GM19023 (cell line): ENCODE measurements around the gene KLHL22.

ENCODE experiments used
- ATAC-seq: cut with Tn5 transposase; IDR thresholded peaks from one replicate; pipeline ENCODE4 v1.9.1; 2021; ENCODE audit warnings: mild to moderate bottlenecking, moderate library complexity; ENCODE audit not compliant: unreplicated experiment

KLHL22 gene

DNA sequence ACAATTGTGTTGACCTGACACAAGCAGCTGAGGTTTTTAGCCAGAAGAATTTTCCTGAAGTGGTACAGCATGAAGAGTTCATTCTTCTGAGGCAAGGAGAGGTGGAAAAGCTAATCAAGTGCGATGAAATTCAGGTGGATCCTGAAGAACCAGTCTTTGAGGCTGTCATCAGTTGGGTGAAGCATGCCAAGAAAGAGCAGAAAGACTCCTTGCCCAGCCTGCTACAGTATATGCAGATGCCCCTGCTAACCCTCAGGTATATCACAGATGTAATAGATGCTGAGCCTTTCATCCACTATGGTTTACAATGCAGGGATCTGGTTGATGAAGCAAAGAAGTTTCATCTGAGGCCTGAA lies 45.1 kb downstream of the KLHL22 start:
- no peak for ATAC-seq

DNA sequence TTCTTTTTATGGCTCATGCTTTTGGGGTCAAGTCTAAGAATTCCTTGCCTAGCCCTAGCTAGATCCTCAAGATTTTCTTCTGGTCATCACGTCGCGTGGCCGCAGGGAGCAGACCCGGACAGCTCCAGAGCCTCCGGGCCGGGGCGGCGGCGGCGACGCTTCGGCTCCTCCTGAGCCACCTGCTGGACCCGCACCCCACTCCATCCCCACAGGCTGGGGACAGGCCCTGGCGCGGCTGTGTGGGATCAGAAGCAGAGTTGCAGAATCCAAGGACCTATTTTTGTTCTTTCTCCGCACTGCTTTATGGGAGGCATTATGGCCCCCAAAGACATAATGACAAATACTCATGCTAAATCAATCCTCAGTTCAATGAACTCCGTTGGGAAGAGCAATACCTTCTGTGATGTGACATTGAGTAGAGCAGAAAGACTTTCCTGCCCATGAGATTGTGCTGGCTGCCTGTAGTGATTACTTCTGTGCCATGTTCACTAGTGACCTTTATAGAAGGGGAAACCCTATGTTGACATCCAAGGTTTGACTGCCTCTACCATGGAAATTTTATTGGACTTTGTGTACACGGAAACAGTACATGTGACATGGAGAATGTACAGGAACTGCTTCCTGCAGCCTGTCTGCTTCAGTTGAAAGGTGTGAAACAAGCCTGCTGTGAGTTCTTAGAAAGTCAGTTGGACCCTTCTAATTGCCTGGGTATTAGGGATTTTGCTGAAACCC lies 45.6 kb downstream of the KLHL22 start:
- ATAC-seq: no peak

GRCh38 chr22:20448630-20449029 lies 47.0 kb downstream of the KLHL22 start:
- ATAC-seq: no peak

- ATAC-seq: no peak
Measured at GRCh38 chr22:20446383-20446970, 49.1 kb downstream of the KLHL22 start.

- no peak for ATAC-seq
Measured at GRCh38 chr22:20444325-20444724, 51.3 kb downstream of the KLHL22 start.

DNA sequence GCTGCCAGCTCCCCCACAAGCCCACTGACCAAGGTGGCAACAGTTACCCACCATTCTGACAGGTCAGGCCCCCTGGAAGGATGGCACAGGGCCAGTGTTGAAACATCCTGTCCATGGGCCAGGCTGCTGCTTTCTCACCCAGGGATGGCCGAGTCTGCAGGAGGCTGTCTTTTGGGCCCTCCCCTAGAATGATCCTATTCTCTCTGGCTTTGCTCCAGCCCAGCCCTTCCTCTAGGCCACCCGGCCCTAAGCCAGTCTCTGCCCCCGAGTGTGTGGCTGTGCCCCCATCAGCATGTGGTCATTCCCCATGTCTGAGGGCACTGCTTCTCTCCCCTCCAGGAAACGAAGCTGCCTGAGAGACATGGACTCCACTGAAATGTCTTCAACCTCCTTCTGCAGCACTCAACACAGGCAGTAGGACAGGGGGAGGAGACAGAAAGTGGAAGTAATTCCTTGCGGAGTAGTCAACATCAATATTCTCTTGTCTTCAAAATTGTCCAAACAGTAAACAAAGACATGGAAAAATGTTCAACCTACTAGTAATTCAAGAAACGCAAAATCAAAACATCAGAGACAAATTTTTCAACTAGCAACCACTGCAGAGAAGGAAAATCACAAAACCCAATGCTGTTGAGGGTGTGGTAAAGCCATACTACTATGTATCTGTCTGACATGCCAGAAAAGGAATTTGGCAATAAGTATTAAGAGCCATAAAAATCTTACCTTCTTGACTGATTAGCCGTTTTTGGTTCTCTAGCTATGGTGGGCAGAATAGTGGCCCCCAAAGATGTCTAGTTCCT lies 52.9 kb downstream of the KLHL22 start:
- no peak for ATAC-seq

- no peak for ATAC-seq
Measured at GRCh38 chr22:20441631-20442484, 53.7 kb downstream of the KLHL22 start.

DNA sequence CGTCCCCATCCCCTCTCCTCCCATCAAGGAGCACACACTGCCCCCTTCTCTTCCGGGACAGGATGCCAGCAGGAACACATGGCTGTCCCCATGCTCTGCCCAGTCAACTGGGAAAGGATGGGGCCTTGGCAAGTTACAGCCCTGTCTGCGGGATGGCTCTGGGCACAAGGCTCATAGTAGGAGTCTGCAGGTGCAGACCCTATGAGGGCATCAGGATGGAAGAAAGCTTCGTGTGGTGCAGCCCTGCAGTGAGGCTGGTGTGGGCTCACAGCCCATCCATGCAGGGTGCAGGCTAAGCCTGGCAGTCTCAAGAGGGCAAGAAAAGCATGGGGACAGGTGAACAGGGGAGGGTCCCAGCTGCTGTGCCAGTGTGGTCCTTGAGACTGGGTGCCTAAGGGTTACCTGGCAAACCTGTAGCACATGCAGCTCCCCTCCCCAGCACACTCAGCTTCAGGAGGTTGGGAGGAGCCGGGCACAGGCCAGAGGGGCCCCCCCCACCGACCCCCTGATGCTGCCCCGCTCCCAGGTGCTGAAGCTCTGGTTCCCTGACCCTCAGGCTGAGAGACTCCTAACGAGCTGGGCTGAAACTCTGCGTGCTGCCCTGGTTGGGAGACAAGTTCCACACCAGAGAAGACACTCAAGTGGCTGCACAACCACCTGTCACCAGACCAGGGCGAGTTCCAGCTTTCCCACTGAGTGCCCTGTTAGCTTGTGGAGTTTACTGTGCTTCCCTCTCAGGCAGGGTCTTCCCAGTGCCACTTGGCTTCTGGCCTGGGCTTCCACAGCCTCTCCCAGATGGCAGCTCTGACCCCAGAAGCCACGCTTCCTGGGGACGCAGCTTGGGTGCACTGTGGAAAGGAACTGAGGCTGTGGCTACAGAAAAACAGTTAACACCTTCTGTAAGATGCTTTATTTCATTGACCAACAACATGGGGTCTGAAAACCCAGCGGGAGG lies 54.7 kb downstream of the KLHL22 start:
- no peak for ATAC-seq

DNA sequence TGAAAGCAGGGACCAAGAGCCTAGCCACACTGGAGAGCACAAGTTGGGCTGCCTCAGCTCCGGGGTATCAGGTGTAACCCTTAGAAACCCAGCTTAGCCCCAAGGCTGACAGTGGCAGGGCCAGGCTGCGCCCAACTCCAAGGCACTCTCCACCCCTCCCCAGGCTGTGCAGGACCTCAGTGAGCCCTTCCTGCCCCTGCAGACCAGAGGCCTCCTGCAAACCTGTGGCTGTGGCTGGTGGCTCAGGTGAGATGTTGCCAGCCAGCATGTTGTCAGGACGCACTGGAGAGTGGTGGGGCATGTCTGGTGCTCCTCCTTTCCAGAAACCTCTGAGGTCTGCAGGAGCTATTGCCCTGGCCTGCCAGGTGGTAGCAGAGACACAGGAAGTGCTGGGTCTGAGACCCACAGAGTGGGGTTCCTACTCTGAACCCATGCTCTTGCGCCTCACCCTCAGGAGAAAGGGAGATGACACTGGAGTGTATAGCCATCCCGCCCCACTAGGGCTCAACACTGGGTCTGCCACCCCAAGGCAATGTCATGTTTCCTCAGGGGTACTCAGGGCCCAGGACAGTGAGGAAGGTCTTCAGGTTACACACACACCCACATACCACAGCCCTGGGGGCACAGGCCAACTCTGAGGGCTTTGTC lies 55.5 kb downstream of the KLHL22 start:
- ATAC-seq: no peak

DNA sequence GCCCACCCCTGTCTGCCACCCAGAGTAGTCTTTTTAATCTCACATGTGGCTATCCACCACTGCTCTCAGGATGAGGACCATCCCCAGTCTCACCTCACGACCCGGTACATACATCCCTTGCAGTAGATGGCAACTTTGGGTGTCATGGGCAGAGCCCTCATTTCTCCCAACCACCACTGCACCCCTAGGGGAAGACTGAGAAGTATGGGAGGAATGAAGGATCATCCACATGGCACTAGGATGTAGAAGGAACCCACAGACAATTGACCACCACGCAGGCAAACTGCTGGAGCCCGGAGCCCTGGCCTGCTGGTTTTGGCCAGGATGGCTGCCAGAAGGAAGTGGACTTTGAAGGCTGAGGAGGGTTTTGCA lies 56.1 kb downstream of the KLHL22 start:
- no peak for ATAC-seq

DNA sequence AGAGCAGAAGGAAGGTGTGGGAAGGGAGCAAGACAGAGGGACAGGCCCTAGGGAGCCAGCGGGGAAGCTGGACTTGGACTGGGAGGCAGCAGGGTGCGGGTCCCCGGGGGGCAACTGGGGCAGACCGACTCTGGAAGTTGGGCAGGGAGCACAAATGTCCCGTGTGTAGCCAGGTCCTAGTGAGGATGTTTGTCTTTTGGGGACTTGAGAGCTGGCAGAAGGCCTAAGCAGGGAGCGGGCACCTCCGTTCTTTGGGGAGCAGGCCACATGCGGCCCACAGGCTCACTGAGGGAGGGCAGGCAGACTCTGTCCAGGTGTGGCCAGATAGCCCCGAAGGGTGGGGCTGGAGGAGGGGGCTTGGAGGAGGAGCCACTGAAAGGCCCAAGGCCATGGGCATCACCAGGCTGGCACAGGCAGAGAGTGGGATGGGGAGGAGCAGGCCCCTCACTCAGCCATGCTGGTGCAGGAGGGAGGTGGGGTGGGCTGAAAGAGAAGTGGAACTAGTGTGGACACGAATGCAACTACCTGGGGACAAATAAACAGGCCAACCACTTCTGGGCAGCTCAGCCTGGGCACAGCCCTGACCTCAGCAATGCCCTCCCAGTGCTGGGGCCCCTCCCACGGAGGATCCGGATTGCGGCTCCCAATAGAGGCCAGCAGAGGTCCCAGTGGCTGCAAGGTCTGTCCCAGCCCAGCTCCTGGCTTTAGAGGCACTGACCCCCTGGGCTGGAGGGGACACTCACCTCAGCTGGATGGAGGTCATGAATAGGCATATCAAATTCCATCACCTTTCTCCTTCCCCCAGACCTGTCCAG lies 56.7 kb downstream of the KLHL22 start:
- no peak for ATAC-seq

DNA sequence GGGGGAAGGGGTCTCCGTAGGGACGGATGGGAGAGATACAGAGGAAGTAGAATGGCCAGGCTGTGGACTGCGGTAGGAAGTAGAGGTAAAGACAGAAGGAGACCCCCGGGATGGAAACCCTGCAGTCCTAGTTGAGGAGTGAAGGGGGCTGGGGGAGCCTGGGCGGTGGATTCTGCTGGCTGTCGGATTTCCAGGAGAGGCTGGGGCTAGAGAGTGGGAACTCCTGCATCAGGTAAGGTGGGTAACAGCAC lies 57.2 kb downstream of the KLHL22 start:
- no peak for ATAC-seq

DNA sequence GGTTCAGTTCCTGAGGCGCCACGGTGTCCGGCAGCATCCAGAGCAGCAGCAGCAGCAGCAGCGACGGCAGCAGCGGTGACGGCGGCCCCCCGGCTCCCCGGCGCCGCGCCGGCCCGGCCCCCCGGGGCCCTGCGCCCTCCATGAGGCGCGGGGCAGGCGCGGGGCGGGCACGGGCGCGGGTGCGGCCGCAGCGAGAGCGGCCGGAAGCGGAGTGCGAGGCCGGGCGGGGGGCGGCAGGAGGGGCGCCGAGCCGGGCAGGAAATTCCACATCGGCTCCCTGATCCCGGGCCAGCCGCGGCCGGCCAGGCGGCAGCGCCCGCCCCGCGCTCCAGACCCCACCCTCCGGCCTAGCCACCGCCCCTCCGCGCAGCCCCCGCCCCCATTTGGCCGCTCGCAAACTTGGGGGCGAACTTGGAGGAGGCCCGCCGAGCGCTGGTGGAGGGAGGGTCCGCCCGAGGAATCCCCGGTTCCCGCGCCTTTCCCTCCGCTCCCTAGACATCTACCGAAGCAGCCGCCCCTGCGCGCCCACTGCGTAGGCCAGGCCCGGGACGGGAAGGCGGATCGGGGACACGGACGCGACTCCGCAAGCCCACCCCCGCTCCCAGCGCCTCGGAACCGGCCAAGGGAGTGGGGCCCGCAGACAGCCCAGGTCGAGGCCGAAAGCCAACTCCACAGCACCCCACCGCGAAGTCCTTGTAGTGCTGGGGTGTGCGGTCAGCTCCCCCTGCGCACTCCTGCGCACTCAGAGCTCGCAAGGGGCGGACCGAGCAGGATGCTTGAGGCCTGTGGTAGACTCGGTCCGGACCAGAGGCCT lies 57.8 kb downstream of the KLHL22 start, which contains the start of gene SCARF2:
Gene SCARF2, minus strand, starts transcription at position 213 of the 814 bp plus-strand sequence. Its CDS starts 71 bp downstream, at position 142.
- ATAC-seq: no peak

DNA sequence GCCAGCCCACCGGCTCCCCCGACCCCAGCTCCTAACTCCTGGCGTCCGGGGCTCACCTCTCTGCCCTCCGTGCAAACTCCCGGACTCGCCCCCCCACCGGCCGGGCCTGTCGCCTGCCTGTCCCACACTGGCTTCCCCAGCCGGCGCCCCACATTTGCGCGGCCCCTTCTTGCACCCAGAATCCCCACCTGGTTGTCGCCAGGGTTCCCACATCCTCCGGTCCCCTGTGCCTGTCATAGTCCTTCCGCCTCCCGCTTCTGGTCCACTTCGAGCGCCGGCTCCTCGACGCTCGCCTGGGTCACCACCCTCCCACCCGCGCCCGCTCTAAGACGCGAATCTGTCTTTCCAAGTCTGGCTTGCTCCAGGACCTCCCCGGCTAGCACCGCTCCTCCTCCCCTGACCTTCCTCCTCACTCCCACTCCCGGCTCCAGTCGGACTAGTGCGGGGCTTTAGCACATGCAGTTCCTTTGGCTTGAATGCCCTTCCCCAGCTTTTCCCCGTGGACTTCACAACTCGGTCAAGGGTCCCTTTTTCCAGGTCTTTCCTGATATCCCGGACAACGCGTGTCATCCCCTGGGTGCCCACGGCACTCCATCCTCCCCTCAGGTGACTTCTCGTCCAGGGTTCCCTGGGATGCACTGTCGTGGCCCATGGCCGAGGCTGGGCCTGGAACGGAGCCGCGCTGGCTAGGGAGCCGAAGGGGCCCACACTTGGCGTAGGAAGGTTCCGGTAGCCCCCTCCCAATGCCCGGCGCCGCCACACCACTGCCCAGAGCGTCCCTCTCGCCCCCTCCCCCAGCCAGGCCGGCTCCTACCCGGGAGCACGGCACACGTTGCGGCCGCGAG lies 58.6 kb downstream of the KLHL22 start:
- no peak for ATAC-seq

DNA sequence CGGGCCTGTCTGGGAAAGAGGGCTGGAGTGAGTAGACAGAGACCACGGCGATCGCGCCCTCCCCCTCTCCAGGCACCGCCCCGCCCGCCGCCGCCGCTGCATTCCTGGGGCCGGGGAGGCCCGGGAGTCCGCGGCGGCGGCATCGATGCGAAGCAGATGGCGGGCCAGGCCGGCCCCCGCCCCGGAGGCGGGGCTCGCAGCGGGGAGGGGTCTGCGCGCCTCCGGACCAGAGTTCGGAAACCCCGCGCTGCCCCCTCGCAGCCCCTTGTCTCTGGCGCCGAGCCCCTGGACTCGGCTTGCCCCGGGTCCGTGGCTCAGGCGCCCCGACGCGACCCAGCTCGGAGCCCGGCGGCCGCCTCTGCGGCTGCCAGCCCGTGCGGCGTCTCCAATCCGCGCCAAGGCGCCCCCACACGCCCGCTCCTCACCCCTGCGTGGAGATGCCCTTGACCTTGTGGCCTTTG lies 59.3 kb downstream of the KLHL22 start:
- ATAC-seq: no peak

- ATAC-seq: no peak
Measured at GRCh38 chr22:20435436-20436306, 59.9 kb downstream of the KLHL22 start.
